HG02571 (cell line): ENCODE results near the gene COPS7A.
"Not testable (repeated sequence)": the region's sequence is repeated elsewhere in the genome, so short reads cannot be mapped to it uniquely, and the experiment has no call there.

Source experiments
- ATAC-seq: cut with Tn5 transposase; IDR thresholded peaks from one replicate; pipeline ENCODE4 v1.9.1; 2021; ENCODE audit warnings: mild to moderate bottlenecking, moderate library complexity; ENCODE audit not compliant: unreplicated experiment

The COPS7A gene

DNA sequence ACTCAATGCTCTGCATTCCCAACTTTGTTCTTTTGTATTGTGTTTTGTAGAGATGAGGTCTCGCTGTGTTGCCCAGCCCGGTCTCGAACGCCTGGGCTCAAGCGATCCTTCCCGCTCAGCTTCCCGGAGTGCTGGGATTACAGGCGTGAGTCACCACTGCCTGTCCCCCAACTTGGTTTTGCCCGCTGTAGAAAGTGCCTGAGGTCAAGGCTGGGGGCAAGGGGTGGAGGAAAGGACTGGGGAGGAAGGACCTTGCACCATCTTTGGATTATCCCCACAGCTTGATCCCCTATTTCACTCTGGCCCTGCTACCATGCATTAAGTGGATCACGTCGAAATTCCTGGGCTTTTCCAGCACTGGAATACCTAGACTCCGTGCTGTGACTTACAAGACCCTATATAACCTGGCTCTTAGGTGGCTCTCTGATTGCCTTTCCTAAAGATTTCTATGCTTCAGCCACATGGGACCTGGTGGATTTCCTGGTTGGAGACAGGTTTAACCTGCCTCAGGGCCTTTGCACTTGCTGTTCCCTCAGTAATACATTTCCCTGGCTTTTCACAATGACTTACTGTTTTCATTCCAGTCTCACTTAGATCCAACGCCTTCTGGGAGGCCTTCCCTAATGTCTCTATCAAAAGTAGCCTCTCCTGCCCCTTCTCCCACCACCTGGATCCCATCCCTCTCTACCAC, 22.6 kb upstream of the COPS7A start:
- ATAC-seq: no peak

DNA sequence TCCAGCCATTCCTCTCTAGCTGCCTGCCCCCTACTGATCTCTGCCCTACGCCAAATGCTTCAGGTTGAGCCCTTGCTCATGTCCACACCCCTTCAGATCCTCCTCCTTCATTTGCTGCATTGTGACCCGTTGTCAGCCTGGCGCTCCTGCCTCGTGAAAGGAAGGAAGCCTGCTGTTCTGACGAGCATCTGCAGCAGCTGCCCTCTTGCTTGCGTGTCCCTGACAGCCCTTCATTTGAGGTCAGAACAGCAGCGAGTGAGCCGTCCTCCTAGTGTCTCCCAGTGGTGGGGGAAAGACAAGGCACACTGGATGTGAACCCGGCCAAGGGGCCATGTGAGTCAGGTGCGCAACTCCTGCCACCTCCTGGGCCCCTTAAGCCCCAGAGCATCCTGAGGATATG, 20.2 kb upstream of the COPS7A start:
- no peak for ATAC-seq

DNA sequence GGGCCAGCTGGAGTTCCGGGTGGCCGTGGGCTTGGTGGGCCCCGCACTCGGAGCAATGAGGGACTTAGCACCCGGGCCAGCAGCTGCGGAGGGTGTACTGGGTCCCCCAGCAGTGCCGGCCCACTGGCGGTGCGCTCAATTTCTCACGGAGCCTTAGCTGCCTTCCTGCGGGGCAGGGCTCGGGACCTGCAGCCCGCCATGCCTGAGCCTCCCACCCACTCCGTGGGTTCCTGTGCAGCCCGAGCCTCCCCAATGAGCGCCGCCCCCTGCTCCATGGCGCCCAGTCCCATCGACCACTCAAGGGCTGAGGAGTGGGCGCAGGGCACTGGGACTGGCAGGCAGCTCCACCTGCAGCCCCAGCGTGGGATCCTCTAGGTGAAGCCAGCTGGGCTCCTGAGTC, 15.5 kb upstream of the COPS7A start:
- ATAC-seq: not testable (repeated sequence)

DNA sequence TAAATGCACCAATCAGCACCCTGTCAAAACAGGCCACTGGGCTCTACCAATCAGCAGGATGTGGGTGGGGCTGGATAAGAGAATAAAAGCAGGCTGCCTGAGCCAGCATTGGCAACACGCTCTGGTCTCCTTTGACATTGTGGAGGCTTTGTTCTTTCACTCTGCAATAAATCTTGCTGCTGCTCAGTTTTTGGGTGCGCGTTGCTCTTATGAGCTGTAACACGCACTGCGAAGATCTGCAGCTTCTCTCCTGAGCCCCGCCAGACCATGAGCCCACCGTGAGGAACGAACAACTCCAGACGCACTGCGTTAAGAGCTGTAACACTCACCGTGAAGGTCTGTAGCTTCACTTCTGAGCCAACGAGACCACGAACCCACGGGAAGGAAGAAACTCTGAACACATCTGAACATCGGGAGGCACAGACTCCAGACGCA, 14.9 kb upstream of the COPS7A start:
- no peak for ATAC-seq

DNA sequence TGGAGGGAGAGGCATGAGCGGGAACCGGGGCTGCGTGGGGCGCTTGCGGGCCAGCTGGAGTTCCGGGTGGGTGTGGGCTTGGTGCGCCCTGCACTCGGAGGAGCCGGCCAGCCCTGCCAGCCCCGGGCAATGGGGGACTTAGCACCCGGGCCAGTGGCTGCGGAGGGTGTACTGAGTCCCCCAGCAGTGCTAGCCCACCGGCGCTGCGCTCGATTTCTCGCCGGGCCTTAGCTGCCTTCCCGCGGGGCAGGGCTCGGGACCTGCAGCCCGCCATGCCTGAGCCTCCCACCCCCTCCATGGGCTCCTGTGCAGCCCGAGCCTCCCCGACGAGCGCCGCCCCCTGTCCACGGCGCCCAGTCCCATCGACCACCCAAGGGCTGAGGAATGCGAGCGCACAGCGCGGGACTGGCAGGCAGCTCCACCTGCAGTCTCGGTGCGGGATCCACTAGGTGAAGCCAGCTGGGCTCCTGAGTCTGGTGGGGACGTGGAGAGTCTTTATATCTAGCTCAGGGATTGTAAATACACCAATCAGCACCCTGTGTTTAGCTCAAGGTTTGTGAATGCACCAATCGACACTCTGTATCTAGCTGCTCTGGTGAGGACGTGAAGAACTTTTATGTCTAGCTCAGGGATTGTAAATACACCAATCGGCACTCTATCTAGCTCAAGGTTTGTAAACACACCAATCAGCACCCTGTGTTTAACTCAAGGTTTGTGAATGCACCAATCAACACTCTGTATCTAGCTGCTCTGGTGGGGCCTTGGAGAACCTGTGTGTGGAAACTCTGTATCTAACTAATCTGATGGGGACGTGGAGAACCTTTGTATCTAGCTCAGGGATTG, 7.6 kb upstream of the COPS7A start:
- ATAC-seq: not testable (repeated sequence)

DNA sequence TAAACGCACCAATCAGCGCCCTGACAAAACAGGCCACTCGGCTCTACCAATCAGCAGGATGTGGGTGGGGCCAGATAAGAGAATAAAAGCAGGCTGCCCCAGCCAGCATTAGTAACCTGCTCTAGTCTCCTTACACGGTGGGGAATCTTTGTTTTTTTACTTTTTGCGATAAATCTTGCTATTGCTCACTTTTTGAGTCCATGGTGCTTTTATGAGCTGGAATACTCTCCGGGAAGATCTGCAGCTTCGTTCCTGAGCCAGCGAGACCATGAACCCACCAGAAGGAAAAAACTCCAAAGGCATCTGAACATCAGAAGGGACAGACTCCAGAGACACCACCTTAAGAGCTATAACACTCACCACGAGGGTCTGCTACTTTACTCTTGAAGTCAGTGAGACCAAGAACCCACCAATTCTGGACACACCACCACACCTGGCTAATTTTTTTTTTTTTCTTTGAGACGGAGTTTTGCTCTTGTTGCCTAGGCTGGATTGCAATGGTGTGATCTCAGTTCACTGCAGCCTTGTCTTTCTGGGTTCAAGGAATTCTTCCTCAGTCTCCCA, 6.9 kb upstream of the COPS7A start:
- no peak for ATAC-seq

DNA sequence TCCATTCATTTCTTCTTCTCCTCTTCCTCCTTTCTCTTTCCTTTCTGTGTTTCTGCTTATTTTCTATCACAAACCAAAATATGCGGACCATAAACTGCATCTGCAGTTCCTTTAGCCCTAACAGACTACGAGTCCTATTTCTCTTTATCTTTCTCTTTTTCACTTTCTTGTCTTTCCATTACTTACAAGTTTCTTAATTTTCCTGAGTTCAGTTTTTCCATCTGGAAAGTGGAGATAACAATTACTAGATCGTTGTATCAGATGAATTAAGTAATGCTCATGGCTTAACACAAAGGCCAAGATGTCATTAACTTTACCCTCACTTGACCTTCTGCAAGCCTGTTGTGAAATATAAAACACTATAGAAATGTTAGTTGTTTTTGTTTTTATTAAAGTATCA, 983 bp upstream of the COPS7A start:
- ATAC-seq: no peak

DNA sequence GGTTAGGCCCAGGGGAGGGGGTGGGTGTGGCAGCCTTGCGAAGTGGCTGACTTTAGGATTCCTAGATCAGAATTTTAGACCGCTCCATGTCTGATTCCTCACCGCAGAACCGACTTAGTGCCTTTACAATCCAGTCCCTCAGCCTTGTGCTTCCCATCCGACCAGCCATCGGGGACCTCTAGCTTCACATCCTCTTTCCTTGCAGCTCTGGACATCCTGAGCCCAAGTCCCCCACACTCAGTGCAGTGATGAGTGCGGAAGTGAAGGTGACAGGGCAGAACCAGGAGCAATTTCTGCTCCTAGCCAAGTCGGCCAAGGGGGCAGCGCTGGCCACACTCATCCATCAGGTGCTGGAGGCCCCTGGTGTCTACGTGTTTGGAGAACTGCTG, 557 bp downstream of the COPS7A start:
- ATAC-seq: no peak

DNA sequence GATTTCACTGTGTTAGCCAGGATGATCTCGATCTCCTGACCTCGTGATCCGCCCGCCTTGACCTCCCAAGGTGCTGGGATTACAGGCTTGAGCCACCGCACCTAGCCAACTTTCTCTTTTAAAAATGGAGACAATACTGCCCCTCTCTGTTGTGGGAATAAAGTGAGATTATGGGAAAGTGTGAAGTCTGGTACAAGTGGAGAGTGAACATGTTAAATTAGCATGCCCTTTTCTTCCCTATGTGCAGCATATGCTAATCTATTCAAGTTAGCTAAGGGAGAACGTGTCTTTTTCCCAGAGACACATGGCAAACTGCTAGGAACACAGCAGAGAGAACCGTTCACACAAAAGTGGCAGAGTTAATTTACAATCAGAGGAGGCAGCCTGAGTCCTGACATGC, 1.5 kb downstream of the COPS7A start:
- ATAC-seq: no peak

DNA sequence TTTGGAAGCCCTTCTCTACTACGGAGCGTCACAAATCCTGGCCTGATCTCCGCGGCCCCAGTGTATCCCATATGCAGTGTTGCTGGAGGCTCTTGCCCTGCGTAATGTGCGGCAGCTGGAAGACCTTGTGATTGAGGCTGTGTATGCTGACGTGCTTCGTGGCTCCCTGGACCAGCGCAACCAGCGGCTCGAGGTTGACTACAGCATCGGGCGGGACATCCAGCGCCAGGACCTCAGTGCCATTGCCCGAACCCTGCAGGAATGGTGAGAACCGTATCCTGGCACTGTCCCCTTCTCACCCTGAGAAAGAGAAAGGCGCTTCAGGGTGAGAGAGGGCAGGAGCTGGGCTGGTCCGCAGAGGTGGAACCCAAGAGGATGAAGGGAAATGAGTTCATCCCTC, 5.3 kb downstream of the COPS7A start:
- no peak for ATAC-seq

DNA sequence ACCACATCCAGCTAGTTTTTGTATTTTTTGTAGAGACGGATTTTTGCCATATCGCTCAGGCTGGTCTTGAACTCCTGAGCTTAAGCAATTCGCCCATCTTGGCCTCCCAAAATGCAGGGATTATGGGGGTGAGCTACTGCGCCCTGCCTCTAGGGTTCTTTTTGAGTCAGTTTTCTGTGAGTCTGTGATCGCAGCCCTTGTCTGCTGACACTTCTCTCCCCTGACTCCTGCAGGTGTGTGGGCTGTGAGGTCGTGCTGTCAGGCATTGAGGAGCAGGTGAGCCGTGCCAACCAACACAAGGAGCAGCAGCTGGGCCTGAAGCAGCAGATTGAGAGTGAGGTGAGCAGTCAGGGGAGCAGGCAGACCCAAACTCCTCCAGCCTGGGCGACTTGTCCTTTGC, 6.3 kb downstream of the COPS7A start:
- no peak for ATAC-seq

DNA sequence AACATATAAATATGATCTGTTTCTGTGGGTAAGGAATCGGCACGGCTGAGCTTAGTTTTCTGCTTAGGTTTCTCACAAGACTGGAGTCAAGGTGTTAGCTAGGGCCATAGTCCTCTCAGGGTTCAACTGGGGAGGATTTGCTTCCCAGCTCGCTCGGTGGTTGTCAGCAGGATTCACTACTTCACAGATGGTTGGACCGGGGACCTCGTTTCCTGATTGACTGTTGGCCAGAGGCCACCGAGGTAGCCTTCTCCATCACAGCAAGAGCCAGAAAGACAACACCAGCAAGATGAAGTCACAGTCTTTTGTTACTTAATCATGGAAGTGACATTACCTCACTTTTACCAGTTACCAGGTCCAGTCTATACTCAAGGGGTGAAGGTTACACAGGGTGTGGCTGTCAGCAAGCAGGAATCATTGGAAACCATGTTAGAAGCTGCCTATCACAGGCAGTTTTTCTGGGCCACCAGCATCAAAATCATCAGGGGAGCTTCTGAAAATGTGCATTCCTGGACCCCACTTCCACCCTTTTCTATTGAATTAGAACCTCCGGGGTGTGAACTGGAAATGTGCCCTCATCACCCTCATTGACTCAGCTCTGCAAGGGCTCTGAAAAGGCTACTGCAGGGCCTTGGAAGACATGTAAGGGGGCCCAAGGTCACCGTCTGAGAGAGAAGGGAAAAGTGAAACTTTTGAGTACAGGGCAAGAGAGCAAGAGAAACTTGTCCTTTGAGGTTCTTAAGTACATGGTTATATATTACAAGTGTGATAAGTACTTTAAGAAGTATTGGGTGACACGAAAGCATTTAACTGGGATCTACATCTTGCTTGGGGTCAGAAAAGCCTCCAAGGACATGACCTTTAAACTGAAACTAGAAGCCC, 10.9 kb downstream of the COPS7A start:
- no peak for ATAC-seq

DNA sequence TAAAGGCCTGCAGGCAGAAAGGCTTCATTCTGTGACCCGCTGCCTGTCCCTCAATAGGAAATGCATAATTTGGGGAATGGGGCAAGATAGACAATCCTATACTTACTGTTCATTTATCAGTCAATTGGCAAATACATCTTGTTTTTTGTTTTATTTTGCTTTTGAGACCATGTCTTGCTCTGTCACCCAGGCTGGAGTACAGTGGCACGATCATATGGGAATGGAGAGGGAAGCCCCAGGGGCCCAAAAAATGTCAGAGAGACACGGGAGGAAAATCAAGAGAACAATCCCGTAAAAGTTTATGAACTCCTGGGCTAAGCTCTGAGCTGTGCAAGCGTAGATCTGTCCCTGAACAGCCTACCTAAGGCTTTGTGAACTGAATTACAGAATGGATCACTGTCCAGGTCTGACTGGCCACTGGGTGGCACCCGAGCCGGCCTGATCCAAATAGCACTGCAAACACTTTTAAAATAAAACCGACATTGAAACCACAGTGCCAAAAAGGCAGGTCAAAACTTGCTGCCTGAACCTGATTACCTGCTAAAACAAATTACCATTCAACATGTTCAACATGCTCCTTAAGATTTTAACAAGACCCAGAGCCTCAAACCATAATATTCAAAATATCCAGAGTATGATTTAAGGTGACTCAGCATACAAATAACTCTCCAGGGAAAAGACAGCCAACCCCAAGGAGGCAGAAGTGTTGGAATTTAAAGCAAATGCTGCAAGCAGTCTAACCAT, 11.8 kb downstream of the COPS7A start:
- ATAC-seq: no peak

DNA sequence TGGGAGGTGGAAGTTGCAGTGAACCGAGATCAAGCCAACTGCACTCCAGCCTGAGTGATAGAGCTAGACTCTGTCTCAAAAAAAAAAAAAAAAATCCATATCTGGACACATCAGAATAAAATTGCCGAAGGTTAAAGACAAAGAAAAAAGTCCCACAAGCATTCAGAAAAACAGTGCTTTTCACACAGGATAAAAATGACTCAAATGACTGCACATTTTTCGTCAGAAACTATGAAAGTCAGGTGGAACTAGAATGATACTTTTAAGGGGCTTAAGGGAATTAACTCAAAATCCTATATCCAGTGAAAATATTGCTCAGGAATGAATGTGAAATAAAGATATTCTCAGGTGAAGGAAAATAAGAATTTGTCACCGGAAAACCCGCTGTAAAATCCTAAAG, 12.9 kb downstream of the COPS7A start:
- ATAC-seq: no peak

DNA sequence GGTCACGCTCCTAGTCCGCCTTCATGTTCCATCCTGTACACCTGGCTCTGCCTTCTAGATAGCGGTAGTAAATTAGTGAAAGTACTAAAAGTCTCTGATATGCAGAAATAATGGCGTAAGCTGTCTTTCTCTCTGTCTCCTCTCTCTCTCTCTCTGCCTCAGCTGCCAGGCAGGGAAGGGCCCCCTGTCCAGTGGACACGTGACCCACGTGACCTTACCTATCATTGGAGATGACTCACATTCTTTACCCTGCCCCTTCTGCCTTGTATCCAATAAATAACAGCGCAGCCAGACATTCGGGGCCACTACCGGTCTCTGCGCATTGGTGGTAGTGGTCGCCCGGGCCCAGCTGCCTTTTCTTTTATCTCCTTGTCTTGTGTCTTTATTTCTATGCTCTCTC, 18.2 kb downstream of the COPS7A start:
- ATAC-seq: not testable (repeated sequence)

DNA sequence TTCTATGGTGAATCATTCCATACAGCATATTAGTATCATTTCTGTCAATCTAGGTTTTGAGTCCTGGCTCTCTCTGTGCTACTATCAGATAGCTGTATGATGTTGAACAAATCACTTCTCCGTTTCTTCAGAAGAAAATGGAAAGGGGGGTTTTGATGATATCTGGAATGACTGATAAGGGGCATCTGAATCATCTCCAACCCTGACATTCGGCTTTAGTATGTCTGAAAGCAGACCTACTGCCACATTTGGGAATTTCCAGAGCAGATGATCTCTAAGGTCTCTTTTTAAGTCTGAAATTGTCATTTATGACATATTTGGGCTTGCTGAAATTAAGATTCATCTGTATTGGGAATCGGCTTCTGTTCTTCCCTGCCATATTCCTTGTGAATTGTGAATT, 19.0 kb downstream of the COPS7A start:
- no peak for ATAC-seq

DNA sequence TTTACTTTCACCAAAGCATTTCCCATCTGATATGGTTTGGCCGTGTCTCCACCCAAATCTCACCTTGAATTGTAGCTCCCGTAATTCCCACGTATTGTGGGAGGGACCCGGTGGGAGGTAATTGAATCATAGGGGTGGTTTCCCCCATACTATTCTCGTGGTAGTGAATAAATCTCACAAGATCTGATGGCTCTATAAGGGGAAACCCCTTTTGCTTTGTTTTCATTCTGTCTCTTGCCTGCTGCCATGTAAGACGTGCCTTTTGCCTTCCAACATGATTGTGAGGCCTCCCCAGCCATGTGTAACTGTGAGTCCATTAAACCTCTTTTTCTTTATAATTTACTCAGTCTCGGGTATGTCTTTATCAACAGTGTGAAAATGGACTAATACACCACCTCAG, 19.5 kb downstream of the COPS7A start:
- not testable (repeated sequence) for ATAC-seq

DNA sequence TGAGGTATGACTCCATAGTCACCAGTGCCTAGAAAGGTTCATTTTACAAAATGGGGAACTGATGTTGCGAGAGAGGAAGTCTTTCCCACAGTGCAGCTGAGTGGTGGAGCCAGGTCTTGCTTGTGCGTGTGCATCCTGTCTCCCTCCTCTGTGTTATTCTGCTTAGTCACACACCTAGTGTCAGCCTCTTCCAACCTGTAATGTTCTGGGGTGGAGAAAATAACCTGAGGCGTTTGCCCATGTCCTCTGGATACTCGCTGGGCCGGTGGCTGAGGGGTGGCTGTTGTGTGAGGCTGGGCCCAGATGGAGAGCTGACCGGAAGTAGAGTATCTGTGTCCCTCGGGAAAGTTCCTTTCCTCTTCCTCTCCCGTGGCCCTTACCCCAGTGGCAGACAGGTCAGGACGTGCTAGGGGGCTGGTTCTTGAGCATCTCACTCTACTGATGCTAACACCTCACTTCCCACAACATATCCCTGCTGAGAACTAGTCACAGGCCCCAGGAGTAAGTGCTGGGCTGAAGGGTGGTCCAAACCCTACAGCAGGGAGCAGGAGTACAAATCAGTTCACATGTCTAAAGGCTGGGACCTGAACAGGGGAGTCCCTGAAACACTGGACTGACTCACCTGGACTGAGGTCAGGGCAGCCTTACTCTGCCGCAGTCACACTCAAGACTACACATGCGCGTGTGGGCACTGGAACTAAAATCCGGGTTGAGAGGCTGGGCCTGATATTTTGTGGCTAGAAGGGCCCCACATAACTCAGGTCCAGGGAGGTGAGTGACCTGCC, 22.1 kb downstream of the COPS7A start:
- no peak for ATAC-seq

DNA sequence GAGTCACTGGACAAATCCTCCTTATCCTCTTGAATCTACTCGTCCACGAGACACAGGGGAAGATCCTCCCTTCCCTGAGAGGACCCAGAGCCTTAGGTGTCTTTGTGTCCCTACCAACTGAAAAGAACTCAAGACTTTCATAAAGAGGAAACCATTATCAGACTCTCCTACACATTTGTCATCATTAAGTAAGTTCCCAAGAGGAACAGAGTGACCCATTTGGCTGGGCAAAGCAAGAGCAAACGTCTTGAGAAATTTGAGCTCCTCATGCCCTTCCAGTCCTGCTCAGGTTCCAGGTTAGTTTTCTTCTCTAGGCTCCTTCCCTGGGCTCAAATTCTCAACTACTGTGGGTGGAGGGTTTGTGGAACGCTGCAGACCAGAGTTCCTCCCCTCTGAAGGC, 23.4 kb downstream of the COPS7A start:
- ATAC-seq: no peak

DNA sequence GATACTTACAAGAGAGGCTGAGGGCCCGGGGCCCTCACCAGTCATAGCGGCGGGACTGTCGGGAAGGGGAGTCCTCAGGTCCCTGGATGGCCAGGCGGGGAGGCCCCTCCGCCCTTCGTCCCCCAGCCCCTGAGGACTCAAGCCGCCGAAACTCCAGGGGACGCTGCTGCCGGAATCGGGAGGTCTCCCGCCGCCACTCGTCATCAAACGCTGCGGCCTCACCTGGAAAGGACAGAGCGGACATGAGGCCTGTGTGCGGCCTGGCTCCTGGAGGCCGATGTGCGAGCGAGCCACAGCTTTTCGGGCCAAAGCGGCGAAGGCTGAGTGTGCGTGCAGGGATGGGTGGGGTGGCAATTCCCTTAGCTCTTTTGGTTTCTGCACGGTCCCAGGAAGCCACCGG, 24.9 kb downstream of the COPS7A start:
- no peak for ATAC-seq
